HFF-Myc (cell line): ENCODE measurements around the gene TBCB.

Experiments
- DNase-seq: peaks from one replicate; pipeline ENCODE4 v3.0.0-alpha.2; 2011; ENCODE audit warnings: low read depth; ENCODE audit errors: extremely low read depth
- H3K4me3 ChIP-seq: replicated peaks from 2 replicates; pipeline ENCODE4 v1.5.1; 2011; ENCODE audit warnings: low read depth, mild to moderate bottlenecking, control low read depth, low read length
- CTCF ChIP-seq: IDR thresholded peaks from 2 replicates; pipeline ENCODE4 v1.5.1; 2012; ENCODE audit warnings: mild to moderate bottlenecking, low read depth, low read length, control low read depth; ENCODE audit errors: missing control alignments

TBCB gene

GRCh38 chr19:36081385-36081784 lies 33.9 kb upstream of the TBCB start:
- no peak for DNase-seq

GRCh38 chr19:36081894-36082293 lies 33.4 kb upstream of the TBCB start:
- no peak for TF ChIP-seq CTCF

More at GRCh38 chr19:36081385-36081784, 33.9 kb upstream of the TBCB start:
- no peak for TF ChIP-seq CTCF
- H3K4me3 ChIP-seq = no peak overlapping the region

GRCh38 chr19:36082916-36083315 lies 32.4 kb upstream of the TBCB start:
- no peak for TF ChIP-seq CTCF
- H3K4me3 ChIP-seq = no peak overlapping the region
- no peak for DNase-seq

More at GRCh38 chr19:36081894-36082293, 33.4 kb upstream of the TBCB start:
- DNase-seq = no peak
- H3K4me3 ChIP-seq = no peak overlapping the region

GRCh38 chr19:36084231-36085009 lies 30.8 kb upstream of the TBCB start:
- no peak for DNase-seq
- TF ChIP-seq CTCF = no peak
- H3K4me3 ChIP-seq = no peak overlapping the region

- TF ChIP-seq CTCF = no peak
- H3K4me3 ChIP-seq = no peak overlapping the region
- no peak for DNase-seq
Observed at GRCh38 chr19:36086326-36086725, 28.9 kb upstream of the TBCB start.

GRCh38 chr19:36089847-36090246 lies 25.4 kb upstream of the TBCB start:
- DNase-seq = no peak
- H3K4me3 ChIP-seq = no peak overlapping the region
- no peak for TF ChIP-seq CTCF
